DMS79 (cell line): ENCODE measurements around the gene CMC4.

Experiments
- DNase-seq: peaks from one replicate; lab custom pipeline; 2025; lab: John Stamatoyannopoulos, UW

The CMC4 gene, protein sequence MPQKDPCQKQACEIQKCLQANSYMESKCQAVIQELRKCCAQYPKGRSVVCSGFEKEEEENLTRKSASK

DNA sequence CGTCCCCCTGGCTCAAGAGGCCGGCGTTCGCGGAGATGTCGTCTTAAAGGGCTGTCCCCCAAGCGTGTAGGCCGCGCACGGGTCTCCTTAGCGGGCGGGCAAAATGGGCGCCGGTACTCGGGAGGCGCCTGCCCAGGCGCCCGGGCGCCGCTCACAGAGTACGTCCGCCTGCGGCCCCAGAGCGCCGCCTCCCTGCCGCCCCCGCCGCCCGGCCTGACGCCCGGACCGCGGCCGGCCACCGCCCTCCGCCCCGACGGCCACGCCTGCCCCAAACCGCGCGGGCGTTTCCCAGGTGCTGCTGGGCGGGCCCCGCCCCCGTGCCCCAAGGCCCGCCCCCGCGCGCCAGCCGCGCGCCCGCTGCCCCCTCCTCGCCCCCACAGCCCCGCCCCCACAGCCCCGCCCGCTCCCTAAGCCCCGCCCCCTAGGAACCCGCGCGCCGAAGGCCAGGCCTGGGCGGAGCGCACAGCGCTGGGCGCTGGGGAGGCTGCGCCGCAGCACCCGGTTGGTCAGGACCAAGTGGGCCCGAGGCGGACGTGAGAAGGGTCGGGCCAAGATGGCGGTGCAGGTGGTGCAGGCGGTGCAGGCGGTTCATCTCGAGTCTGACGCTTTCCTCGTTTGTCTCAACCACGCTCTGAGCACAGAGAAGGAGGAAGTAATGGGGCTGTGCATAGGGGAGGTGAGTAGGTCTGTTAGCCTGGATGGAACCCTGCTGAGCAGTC lies at the start of gene CMC4, which contains the start of the genes BRCC3 and MTCP1:
Gene CMC4 (minus strand): TSS at position 162 of the 719 bp plus-strand sequence. CDS start 7,113 bp downstream, outside the sequence.
Gene BRCC3 (plus strand): TSS at position 534 of the 719 bp plus-strand sequence. CDS start 20 bp downstream, at position 554.
Gene MTCP1 (minus strand): TSS at position 162 of the 719 bp plus-strand sequence. CDS start 5,126 bp downstream, outside the sequence.
- peak; percentile 60 for DNase-seq

DNA sequence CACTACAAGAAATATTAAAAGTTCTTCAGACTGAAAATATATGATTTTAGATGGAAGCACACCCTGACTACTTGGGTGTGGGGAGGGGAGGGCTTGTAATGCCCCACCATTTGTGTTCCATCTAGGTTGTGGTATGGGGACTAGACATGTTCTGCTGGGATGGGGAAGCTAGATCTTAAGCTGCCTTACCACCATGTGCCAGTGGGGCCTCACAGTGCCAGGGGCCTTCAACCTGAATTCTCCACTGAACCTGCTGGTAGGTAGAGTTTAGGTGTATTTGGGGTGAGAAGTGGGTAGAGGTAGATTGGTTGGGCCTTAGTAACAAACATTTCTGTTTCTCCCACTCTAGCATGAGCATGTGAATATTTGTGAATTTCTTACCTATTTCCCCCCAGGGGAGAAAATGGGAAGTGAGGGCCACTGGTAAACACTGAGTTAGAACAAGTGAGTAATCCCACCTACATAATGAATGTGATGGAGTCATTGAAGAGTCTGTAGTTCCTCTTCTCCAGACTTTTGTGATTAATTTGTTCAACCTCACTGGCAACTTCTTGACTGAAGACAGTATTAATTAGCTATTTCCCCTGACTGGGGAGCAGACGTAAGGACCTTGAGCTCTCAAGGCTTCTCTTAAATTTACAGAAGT lies 44.4 kb upstream of the CMC4 start:
- DNase-seq, result no peak

DNA sequence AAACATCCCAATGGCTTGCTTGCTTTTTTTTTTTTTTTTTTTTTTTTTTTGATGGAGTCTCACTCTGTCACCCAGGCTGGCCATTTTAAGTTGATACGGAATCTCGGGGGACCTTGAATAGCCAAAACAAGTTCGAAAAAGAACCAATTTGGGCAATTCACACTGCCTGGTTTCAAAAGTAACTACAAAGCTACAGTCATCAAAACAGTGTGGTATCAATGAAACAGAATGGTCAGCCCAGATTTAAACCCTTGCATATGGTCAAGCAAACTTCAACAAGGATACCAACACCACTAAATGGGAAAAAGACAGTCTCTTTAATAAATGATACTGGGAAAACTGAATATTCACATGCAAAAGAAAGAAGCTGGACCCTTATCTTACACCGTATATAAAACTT lies 42.2 kb upstream of the CMC4 start:
- DNase-seq, result no peak

- no peak for DNase-seq
These were observed 41.2 kb upstream of the CMC4 start for GRCh38 chrX:155112171-155112570.

DNA sequence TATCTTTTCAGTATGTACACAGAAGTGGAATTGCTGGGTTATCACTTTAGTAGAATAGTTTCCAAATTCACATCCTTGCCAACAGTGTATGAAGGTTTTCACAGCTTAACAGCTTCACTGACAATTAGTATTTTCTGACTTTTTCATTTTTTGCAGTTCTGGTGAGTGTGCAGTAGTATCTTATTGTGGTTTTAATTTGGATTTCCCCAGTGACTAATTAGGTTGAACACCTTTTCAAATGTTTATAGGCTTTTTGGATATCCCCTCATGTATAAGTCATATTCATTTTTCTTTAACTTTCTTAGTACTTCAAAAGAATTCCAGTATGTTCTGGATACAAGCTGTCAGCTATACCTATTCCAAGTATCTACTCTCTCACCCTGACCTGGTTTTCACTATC lies 37.5 kb upstream of the CMC4 start:
- no peak for DNase-seq

DNA sequence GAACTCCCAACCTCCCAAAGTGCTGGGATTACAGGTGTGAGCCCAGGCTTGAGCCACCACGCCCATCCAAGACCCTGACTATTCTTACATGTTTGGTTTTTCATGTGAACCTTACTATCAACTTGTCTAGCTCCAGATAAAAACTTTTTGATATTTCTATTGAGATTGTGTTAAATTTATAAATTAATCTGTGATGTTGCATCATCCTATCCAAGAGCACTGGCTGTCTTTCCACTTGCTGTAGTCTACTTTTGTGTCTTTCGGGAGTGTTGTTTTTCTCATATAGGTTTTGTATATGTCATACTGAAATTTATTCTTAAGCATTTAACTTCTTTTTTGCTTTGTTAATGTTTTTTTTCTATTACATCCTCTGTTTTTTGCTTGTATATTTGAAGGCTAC lies 35.0 kb upstream of the CMC4 start:
- DNase-seq, result no peak

- DNase-seq, result no peak
These were observed 23.6 kb upstream of the CMC4 start for GRCh38 chrX:155094468-155095061.

DNA sequence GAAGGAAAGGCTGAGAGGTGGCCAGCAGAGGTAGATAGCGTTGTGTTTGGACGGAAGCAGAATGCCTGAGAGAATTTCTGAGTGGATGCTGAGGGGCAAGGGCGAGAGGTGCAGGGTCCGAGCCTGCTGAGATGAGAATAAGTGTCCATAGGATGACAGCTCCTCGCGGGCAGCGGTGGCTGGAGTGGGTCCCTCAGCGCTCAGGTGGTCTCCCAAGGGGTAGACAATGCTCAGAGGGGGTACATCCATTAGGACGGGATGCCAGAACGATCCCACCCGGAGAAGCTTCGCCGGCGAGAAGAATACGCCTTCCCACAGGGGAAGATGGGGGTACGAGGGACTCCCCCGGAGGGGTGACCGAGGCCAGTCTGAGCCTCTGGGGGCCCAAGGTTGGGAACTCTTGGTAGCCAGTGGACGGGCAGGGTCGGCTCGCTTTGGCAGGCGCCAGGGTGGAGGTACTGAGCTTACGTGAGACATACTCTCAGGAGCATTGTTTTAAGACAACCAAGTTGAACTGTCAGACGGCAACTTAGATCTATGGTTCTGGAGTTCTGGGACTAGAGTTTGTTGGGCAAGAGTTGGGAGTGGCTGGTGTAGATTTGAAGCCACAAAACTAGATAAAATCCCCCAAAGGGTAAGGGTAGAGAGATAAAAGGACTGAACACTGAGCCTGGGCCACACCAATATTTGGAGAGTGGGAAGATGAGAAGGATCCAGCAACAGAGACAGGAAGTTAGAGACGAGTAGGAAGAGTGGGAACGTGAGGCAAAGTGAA lies 16.2 kb upstream of the CMC4 start:
- no peak for DNase-seq

GRCh38 chrX:155086202-155086840 lies 15.4 kb upstream of the CMC4 start:
- no peak for DNase-seq

GRCh38 chrX:155071694-155072280 lies 851 bp upstream of the CMC4 start:
- no peak for DNase-seq

- no peak for DNase-seq
These were observed 317 bp downstream of the CMC4 start for GRCh38 chrX:155070663-155070974.

DNA sequence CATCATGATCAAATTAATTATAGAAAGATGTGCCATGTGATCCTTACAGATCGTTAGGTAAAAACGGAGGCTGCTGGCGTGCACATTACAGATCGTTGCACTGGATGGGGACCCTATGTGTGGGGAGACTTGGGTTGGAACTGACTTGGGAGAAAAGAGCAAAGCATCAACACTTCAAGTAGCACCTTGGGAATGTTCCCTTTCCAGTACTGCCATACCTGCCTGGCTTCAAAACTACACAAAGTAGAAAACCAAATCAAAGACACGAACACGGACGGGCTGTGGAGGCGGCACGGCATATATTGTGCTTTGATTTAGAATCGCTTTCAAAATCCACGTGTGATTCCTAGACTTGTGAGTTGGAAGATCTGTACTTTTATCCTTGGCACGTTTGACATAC lies 898 bp downstream of the CMC4 start:
- no peak for DNase-seq

DNA sequence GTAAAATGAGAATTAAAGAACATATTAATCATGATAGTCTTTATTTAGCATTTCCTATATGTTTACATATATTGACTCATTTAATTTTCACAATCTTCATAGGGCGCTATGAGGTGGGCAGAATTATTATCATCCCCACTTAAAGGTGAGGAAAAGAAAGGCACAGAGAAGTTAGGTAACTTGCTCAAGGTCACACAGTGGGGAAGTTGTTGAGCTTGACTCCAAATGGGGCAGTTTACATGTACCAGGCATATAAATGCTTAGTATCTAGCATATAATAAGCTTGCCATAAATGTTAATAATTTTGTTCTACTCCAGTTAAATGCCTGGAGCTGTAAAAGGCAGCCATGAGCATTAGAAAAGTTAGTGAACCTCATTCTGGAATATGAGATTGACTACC lies 1.5 kb downstream of the CMC4 start:
- DNase-seq, result no peak

GRCh38 chrX:155068165-155068564 lies 2.8 kb downstream of the CMC4 start:
- DNase-seq, result no peak

DNA sequence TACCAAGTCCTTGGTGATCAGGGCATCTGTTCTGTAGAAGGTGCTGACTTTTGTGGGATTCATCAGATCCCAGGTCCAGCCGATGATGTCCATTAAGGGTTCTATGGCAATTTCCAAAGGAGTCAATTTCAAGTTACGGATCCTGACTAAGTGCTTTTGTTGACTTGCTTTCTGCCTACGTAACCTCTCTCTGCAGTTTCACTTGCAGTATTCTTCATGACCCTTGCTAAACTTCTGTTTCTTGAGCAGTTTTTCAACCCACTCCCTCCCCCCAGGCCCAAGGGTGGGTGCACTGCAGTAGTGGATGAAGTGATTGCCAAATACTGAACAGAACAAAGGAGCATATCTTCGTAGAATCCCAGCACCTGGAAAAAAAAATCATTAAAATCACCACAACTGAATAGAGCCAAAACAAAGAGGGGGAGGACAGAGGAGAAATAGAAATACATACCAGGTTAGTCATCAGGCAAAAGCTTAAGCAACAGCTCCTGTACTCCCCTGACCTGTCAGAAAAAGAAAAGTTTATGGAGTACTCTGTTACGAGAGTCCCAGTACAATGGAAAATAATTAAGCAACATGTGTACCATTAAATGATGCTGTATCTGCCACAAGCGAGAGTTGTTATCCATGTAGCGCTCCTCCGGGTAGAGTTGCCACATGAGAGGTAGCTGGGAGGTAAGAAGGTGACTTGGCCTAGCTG lies 5.8 kb downstream of the CMC4 start:
- DNase-seq, result no peak

GRCh38 chrX:155061760-155062159 lies 9.2 kb downstream of the CMC4 start:
- no peak for DNase-seq

- no peak for DNase-seq
These were observed 13.8 kb downstream of the CMC4 start for GRCh38 chrX:155056877-155057792.

GRCh38 chrX:155056471-155056870 lies 14.5 kb downstream of the CMC4 start:
- no peak for DNase-seq

DNA sequence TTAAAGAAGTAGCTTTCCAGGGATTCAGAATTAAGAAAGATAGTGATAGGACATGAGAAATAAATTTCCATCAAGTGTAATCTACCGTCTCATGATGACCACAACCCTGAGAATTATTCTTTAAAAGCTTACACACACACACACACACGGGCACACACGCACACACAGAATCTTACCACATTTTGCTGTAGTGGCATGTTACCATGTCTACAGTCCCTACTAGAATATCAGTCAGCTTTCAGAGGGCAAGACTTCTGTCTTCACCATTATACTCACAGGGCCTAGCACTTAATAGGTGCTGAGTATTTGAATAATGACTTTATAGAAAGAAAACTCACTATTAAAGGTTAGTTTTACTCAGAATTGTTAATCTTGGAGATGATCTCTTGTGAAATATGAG lies 15.4 kb downstream of the CMC4 start:
- DNase-seq, result no peak

DNA sequence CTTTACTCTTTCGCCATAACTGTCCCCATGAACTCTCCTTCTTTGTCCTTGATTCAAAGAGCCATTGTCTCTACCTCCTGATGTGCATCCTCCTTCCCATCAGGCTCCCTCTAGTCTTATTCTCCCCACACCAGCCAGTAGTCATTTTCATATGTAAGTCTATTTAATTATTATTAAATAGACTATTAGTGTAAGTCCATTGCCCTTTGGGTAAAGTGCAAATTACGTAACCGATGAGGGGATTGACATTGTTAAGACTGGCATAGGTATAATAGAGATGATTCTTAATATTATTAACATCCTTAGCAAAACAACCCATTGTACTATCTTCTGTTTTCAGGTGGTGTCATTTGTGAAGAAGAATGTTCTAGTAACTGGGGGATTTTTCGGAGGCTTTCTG lies 16.7 kb downstream of the CMC4 start:
- DNase-seq, result no peak
